Endothelial cell of umbilical vein (primary cell): ENCODE measurements around the gene VWA7. TPM values are rescaled to one million over a fixed set of nuclear protein-coding genes. Genes with fewer than 3 reads are reported as not detected.

Source experiments
- BruUV-seq: library from RNA; stranded (reverse); fragments of 400-500 nt; replicated peaks from 2 replicates; lab custom pipeline; 2021; lab: Mats Ljungman, UMichigan
- CTCF ChIA-PET: fragments of 300-600, 350-600 bp; sonication (Branson Sonifier 250); formaldehyde crosslinking; loops from one replicate; lab custom pipeline; 2021; ENCODE audit warnings: antibody characterized with exemption, inconsistent platforms; lab: Charles Lee
- POLR2A ChIA-PET: fragments of 300-600, 350-600 bp; sonication (Branson Sonifier 250); formaldehyde crosslinking; loops from one replicate; lab custom pipeline; 2021; ENCODE audit warnings: antibody characterized with exemption, inconsistent platforms; lab: Charles Lee
- DNase-seq: peaks from one replicate; pipeline ENCODE4 v3.0.0-alpha.2; 2011; ENCODE audit warnings: low read depth, low spot score
- FAIRE-seq: peaks from 2 replicates; lab custom pipeline; 2011; peaks lifted over from hg19 to GRCh38; lab: Jason Lieb, UNC
- H2AFZ ChIP-seq: 2 replicates; pipeline ENCODE4 v1.6.0; 2012; ENCODE audit warnings: low read depth, low read length, control low read depth, inconsistent platforms
- H3K27ac ChIP-seq: 2 replicates; pipeline ENCODE4 v1.5.1; 2011; ENCODE audit warnings: low read depth, mild to moderate bottlenecking, control low read depth, low read length, moderate library complexity; ENCODE audit not compliant: insufficient read depth
- H3K27me3 ChIP-seq, 2 experiments: 2 replicates each; pipeline versions ENCODE4 v1.6.0 to v1.6.1; 2011; ENCODE audit warnings: low read length in 2 of 2, mixed read lengths in 1 of 2; ENCODE audit not compliant: control insufficient read depth in 2 of 2, insufficient read depth in 2 of 2
- H3K36me3 ChIP-seq, 2 experiments: 2 replicates in 1 of 2; 3 replicates in 1 of 2; pipeline ENCODE4 v1.5.1; 2011; ENCODE audit warnings: low read length in 2 of 2, mild to moderate bottlenecking in 1 of 2, moderate library complexity in 1 of 2; ENCODE audit not compliant: control insufficient read depth in 2 of 2, insufficient read depth in 2 of 2; ENCODE audit errors: extremely low read depth in 1 of 2
- H3K4me1 ChIP-seq: 3 replicates; pipeline ENCODE4 v1.5.1; 2011; ENCODE audit warnings: mild to moderate bottlenecking, low read length; ENCODE audit not compliant: control insufficient read depth, insufficient read depth; ENCODE audit errors: extremely low read depth
- H3K4me2 ChIP-seq: 2 replicates; pipeline ENCODE4 v1.6.1; 2011; ENCODE audit warnings: low read length, control low read depth, mixed read lengths; ENCODE audit not compliant: insufficient read depth
- H3K4me3 ChIP-seq, 3 experiments: fragments of 200-600 bp in 1 of 3; sonication (generic), shearing (Covaris generic) in 1 of 3; replicated peaks in 1 of 3; 2 replicates each; pipeline ENCODE4 v1.5.1; 2011 to 2016; ENCODE audit warnings: control low read depth in 3 of 3, low read length in 3 of 3, mild to moderate bottlenecking in 2 of 3, inconsistent platforms in 1 of 3, low read depth in 1 of 3, moderate library complexity in 1 of 3; ENCODE audit not compliant: insufficient read depth in 1 of 3
- H3K79me2 ChIP-seq: 2 replicates; pipeline ENCODE4 v1.6.0; 2012; ENCODE audit warnings: low read length, inconsistent platforms; ENCODE audit not compliant: control insufficient read depth, insufficient read depth
- H3K9ac ChIP-seq: replicated peaks from 2 replicates; pipeline ENCODE3; 2011; ENCODE audit warnings: low read length, control low read depth; ENCODE audit not compliant: insufficient read depth; ENCODE audit errors: extremely low read depth
- H3K9me1 ChIP-seq: replicated peaks from 3 replicates; pipeline ENCODE4 v1.6.0; 2011; ENCODE audit warnings: mild to moderate bottlenecking, low read length; ENCODE audit not compliant: control insufficient read depth, insufficient read depth; ENCODE audit errors: extremely low read depth
- H3K9me3 ChIP-seq: replicated peaks from 2 replicates; pipeline ENCODE4 v1.5.1; 2012; ENCODE audit warnings: low read length, inconsistent platforms; ENCODE audit not compliant: control insufficient read depth, insufficient read depth
- H4K20me1 ChIP-seq: replicated peaks from 2 replicates; pipeline ENCODE3; 2011; ENCODE audit warnings: mild to moderate bottlenecking, low read length; ENCODE audit not compliant: control insufficient read depth, insufficient read depth; ENCODE audit errors: extremely low read depth
- EZH2 ChIP-seq: IDR thresholded peaks from 2 replicates; pipeline ENCODE4 v1.6.1; 2012; ENCODE audit warnings: borderline replicate concordance, low read depth, mild to moderate bottlenecking, moderate library complexity, low read length, inconsistent platforms; ENCODE audit not compliant: severe bottlenecking
- FOS ChIP-seq: IDR thresholded peaks from 2 replicates; pipeline ENCODE4 v1.6.1; 2011; ENCODE audit warnings: mild to moderate bottlenecking, low read length, moderate library complexity, borderline replicate concordance; ENCODE audit not compliant: insufficient read depth
- GATA2 ChIP-seq: IDR thresholded peaks from 2 replicates; pipeline ENCODE4 v1.7.0; 2011; ENCODE audit warnings: low read depth, mild to moderate bottlenecking, moderate library complexity, mixed read lengths, low read length; ENCODE audit not compliant: insufficient read length, insufficient read depth
- JUN ChIP-seq: IDR thresholded peaks from 2 replicates; pipeline ENCODE4 v1.6.1; 2011; ENCODE audit warnings: borderline replicate concordance, low read depth; ENCODE audit not compliant: insufficient read length, insufficient read depth
- MAX ChIP-seq: IDR thresholded peaks from 2 replicates; pipeline ENCODE4 v1.6.1; 2011; ENCODE audit not compliant: insufficient read depth, insufficient read length
- MYC ChIP-seq: IDR thresholded peaks from one replicate; pipeline ENCODE4 v1.6.1; 2011; ENCODE audit warnings: mild to moderate bottlenecking, low read depth, low read length
- POLR2A ChIP-seq: IDR thresholded peaks from 2 replicates; pipeline ENCODE4 v1.6.1; 2012; ENCODE audit warnings: low read depth, mild to moderate bottlenecking, control low read depth, low read length
- POLR2AphosphoS5 ChIP-seq: IDR thresholded peaks from 2 replicates; pipeline ENCODE4 v1.6.1; 2012; ENCODE audit warnings: low read depth, mild to moderate bottlenecking, control low read depth, low read length, moderate library complexity; ENCODE audit not compliant: insufficient read depth
- dilution Hi-C: fragments of 300-500 bp; cut with MboI; formaldehyde crosslinking; loops from one replicate; pipeline ENCODE4 v1.15.0; 2019; ENCODE audit warnings: low sequenced_read_pairs; ENCODE audit not compliant: extremely low pct_ligation_motif_present
- intact Hi-C: fragments of 100-400 bp; cut with micrococcal nuclease; formaldehyde crosslinking; loops from one replicate; pipeline ENCODE4 v1.10.0; 2022
- polyA plus RNA-seq, 4 experiments: library from polyadenylated mRNA; depleted of rRNA in 3 of 4; stranded (reverse) in 3 of 4; unstranded in 1 of 4; fragments of >200 nt; gene quantifications; 2 replicates each; pipeline versions ENCODE4 v1.2.1 to v1.2.3, GENCODE V29; 2011 to 2012; ENCODE audit warnings: missing spikeins in 1 of 4
- total RNA-seq: library from RNA; stranded (reverse); gene quantifications from 2 replicates; pipeline ENCODE4 v1.2.3, GENCODE V29; 2021
- TF ChIP-seq, protein P1 (sequence below), 2 donors: IDR thresholded peaks; 1 replicate in 1 of 2; 2 replicates in 1 of 2; pipeline ENCODE4 v1.5.1; 2011; ENCODE audit warnings: low read length in 2 of 2, mild to moderate bottlenecking in 2 of 2, moderate library complexity in 2 of 2, control low read depth in 1 of 2, inconsistent platforms in 1 of 2, low read depth in 1 of 2; ENCODE audit not compliant: insufficient read depth in 1 of 2; ENCODE audit errors: extremely low read depth in 1 of 2

VWA7 gene
- total and polyA plus RNA-seq, 2 donors (not counting 3 experiments of a cell fraction or from before 2014, with no cell fraction given): 0.11 to 0.51 TPM

DNA sequence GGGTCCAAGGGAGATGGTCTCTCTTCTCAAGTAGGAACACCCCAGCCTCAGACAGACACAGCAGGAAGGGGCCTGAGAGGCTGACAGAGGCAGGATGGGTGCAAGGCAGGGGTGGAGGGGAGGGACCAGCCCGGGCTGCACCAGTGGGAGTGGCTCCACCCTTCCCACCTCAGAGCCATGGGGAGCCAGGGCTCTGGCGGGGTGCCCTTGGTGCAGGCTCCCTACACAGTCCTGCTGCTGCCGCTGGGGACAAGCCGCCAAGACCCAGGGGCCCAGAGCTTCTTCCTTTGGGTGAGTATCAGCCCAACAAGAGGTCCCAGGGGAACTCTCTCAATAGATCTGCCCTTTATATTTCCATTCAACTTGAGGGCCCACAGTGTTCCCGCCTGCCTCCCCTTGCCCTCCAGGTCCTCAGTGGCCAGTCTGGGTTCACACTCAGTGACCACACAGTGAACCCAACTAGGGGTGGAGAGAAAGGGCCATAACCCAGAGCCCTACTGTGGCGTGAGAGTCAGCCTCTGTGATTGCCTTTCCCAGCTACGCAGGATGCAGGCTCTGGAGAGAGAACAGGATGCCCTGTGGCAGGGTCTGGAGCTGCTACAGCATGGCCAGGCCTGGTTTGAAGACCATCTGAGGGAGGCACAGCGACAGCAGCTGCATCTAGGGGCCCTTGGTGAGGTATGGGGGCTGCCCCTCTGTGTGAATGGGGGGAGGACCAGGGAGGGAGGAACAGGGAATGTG, 14.1 kb downstream of the VWA7 start:
- TF ChIP-seq MYC (no peak), POLR2A (no peak), MAX (no peak), GATA2 (no peak)
- BruUV-seq: no TSS peak
- no peak overlapping the region for H3K4me2 ChIP-seq

GRCh38 chr6:31762356-31762755, 14.8 kb downstream of the VWA7 start, which contains the start of gene SAPCD1:
Gene SAPCD1, plus strand, starts transcription at chr6:31762656. Its CDS starts 399 bp downstream, at chr6:31763055.
- intact Hi-C loops: no loop called here
- H2AFZ ChIP-seq: no peak within 1 kb of the TSS
- TSS peak; percentile 12 for BruUV-seq

More for the DNA sequence above, 14.1 kb downstream of the VWA7 start:
- FAIRE-seq (no peak), DNase-seq (no peak)
- Histone ChIP-seq H3K4me1 (no peaks in the 10 kb centered on the region), H3K4me3 (no peak overlapping the region), H3K36me3 (peaks cover 2% of the 10 kb centered on the region in 2 experiments), H4K20me1 (no peaks in the 10 kb centered on the region), H3K79me2 (no peaks in the 10 kb centered on the region), H3K27me3 (no peaks in the 10 kb centered on the region), H3K9me3 (no peaks in the 10 kb centered on the region), H3K27ac (peak overlapping the region; percentile 2), H2AFZ (no peak overlapping the region), H3K9me1 (no peaks in the 10 kb centered on the region), H3K9ac (no peak overlapping the region)
- intact Hi-C loops: no loop called here
- ChIA-PET CTCF (interaction anchor here (0.7 kb wide), 1 partner anchor 33 kb away, joined by 3 read pairs; no protein-coding TSS in a partner anchor), POLR2A (no interaction called here)
- dilution Hi-C loops: no loop called here

More at GRCh38 chr6:31762356-31762755, 14.8 kb downstream of the VWA7 start, which contains the start of gene SAPCD1:
- Histone ChIP-seq H3K27ac (peak within 1 kb of the TSS; percentile 2), H3K4me2 (no peak within 1 kb of the TSS), H3K9me1 (no peaks in the 10 kb centered on the region), H3K9ac (no peak within 1 kb of the TSS), H3K9me3 (no peaks in the 10 kb centered on the region), H3K4me1 (no peaks in the 10 kb centered on the region), H3K27me3 (no peaks in the 10 kb centered on the region), H4K20me1 (no peaks in the 10 kb centered on the region), H3K4me3 (no peak within 1 kb of the TSS), H3K36me3 (peaks cover 2% of the 10 kb centered on the region in 2 experiments), H3K79me2 (no peaks in the 10 kb centered on the region)
- dilution Hi-C loops: no loop called here
- no peak for DNase-seq
- ChIA-PET POLR2A (no interaction called here), CTCF (no interaction called here)
- TF ChIP-seq GATA2 (no peak), FOS (no peak), POLR2A (no peak), POLR2AphosphoS5 (no peak), MYC (no peak), MAX (no peak), JUN (no peak), EZH2 (no peak)
- TF ChIP-seq, protein P1, sequence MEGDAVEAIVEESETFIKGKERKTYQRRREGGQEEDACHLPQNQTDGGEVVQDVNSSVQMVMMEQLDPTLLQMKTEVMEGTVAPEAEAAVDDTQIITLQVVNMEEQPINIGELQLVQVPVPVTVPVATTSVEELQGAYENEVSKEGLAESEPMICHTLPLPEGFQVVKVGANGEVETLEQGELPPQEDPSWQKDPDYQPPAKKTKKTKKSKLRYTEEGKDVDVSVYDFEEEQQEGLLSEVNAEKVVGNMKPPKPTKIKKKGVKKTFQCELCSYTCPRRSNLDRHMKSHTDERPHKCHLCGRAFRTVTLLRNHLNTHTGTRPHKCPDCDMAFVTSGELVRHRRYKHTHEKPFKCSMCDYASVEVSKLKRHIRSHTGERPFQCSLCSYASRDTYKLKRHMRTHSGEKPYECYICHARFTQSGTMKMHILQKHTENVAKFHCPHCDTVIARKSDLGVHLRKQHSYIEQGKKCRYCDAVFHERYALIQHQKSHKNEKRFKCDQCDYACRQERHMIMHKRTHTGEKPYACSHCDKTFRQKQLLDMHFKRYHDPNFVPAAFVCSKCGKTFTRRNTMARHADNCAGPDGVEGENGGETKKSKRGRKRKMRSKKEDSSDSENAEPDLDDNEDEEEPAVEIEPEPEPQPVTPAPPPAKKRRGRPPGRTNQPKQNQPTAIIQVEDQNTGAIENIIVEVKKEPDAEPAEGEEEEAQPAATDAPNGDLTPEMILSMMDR (IDR thresholded peaks at IDR 0.05; ENCODE audit: extremely low read depth in 1 of 2, insufficient read depth in 1 of 2, low read depth in 1 of 2, low read length in 2 of 2): no peak
- FAIRE-seq: no peak
